Stimulated activated CD4-positive, alpha-beta T cell treated with anti-CD3 and anti-CD28 coated beads, Interleukin-1b, Interleukin-23, amount 100 ng/mL, for 24 hours (primary cell): Measurements from ENCODE around the gene PTPN4.
"Not testable (repeated sequence)": the region's sequence is repeated elsewhere in the genome, so short reads cannot be mapped to it uniquely, and the experiment has no call there.

Experiments
- DNase-seq, 4 experiments: peaks; one replicate each; pipeline ENCODE4 v3.0.0-alpha.2; 2020; ENCODE audit warnings: low read depth in 4 of 4, low spot score in 1 of 4

PTPN4 gene

DNA sequence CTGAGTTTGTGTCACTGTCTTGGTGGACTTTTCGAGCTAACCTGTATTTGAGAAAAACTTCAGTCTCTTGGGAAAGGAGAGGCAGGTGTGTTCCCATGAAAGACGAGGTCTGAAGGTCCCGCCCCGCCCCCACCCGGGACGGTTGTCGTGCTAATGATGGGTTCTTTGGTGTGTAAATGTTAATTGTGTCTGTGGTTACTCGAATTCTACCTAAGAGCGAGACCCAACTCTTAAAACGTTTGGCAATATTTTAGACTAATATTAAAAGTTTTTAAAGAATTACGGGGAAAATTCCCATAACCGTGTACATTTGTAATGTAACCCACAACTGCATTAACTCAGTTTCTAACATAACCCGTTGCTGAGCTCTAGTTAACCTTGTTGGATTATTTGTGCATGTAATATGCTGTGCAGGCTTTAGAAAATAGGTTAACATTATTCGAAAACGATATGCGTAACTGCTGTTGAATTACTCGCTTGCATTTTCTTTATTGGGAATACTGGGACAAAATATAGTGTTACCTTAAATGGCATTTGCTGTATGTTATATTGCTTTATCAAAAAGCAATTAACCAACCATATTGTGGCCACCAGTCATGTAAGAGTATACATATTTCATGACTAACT is 254.0 kb downstream of the PTPN4 start:
- DNase-seq: peak in 1 of 4 experiments; percentile 4

DNA sequence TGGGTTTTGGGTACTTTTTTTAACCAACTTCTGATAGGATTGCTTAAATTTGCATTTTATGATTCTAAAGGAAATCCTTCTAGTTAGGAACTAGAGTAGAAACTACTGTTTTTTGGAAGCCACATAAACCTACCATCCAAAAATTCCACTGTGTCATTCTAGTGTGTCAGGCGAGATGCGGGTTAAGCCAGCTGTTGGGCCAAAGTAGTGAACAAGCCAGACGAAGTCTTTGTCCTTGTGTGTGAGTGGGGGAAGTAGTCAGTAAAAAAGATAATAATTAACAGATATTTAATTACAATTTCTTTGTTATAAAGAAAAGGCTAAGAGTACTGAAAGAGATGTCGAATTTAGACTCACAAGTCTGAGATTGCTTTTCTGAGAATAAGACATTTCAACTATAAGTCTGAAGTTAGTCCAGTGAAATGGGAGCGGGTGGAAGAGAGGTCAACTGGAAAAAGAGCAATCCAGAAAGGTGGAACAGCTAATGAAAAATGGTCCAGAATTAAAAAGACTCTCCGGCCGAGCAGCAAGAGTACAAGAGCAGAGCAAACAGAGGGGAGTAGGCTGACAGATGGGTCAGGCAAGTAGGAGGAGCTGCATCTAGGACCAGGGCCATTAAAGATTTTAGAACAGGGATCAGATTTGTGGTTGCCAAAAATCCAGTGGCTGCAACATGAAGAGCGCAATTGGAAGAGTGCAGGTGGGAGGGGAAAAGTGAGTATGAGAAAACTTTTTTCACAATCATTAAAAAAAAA is 254.7 kb downstream of the PTPN4 start:
- no peak for DNase-seq

DNA sequence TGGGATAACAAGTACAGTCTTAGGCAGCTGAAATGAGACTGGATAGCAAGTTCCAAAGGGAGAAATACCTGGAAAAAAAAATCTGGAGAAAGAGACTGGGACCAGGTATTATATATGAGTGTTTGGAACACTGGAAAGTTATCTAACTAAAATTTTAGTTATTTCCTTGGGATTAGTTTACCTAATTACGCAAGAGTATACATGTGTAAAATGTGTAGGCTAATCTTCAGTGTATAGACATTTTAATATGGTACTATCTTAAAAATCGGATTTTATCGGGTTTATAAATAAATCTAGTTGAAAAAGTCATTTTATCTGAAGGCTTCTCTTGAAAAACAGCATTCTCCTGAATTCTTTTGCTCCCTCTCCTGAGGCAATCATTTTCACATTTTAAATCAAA is 257.1 kb downstream of the PTPN4 start:
- DNase-seq: no peak

DNA sequence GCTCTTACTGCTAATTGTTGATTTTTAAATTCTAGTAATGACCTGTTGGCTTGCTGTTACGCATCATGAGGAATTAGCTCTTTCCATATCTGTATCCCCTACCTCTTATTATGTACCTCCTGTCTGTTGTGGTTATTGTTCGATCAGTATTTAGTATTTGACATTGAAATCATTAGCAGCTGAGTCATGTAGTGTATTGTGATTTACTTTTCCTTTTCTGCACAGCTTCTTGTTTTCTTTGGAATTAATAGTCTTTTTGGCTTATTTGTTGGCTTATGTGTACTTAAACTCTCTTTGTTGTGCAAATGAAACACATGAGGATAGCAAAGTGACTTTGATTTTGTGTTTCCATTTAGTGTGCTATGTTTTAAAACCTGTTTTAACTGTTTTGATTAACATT is 257.5 kb downstream of the PTPN4 start:
- DNase-seq: no peak

DNA sequence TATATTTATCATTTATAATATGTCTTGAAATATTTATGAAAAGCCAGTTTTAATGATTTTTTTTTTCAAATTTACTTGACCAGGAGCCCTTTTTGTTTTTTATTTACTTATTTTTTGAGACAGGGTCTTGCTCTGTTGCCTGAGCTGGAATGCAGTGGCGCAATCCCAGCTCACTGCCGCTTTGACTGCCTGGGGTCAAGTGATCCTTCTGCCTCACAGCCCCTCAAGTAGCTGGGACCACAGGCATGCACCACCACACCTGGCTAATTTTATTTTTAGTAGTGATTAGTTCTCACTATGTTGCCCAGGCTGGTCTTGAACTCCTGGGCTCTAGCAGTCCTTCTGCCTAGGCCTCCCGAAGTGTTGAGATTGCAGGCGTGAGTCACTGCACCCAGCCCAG is 258.8 kb downstream of the PTPN4 start:
- DNase-seq: no peak

DNA sequence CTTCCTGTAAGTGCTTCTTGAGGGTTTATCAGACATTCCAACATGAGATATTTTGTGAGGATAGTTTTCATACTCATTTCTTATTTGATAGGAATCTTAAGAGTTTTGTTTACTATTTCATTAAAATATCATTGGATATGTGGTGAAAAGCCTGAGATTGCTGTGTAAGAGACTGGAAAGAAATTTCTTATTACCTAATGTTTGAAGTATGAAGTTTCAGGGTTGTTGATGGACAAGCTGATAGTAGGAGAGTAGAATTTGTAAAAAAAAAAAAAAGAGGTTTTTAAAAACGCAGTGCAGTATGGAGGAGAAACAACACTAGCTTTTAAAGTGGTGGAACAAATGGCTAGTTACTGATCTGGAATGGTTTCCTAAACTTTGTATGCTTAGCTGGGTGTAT is 260.8 kb downstream of the PTPN4 start:
- DNase-seq: no peak

DNA sequence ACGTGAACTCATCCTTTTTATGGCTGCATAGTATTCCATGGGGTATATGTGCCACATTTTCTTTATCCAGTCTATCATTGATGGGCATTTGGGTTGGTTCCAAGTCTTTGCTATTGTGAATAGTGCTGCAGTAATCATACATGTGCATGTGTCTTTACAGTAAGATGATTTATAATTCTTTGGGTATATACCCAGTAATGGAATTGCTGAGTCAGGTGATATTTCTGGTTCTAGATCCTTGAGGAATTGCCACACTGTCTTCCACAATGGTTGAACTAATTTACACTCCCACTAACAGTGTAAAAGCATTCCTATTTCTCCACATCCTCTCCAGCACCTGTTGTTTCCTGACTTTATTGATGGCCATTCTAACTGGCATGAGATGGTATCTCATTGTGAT is 262.8 kb downstream of the PTPN4 start:
- not testable (repeated sequence) for DNase-seq

DNA sequence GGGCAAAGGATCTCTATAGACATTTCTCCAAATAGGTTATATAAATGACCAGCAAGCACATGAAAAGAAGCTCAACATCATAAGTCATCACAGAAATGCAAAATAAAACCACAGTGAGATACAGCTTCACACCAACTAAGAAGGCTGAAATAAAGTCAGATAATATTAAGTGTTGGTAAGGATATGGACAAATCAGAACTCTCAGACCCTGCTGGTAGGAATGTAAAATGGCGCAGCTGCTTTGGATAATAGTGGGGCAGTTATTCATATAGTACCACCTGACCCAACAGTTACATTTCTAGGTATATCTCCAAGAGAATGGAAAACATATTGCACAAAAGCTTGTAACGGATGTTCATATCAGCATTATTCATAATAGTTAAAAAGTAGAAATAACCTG is 267.2 kb downstream of the PTPN4 start:
- no peak for DNase-seq

DNA sequence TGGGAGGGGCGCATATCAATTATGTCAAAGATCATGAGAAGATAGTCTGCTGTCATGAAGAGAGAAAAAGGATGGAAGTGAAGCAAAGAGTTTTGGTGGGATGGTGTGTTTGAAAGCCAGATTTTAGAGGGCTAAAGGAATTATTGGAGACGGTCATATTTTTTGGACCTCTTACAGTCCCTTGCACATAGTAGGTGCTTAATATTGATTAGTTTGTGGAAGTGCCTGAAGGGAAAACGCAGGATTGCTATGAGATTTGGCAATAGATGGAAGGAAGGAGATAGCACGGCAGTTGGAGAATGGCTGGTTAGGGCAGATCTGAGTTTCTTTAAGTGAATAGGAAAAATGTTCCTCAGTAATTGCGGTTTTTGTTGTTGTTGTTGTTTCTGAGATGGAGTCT is 269.1 kb downstream of the PTPN4 start:
- no peak for DNase-seq

DNA sequence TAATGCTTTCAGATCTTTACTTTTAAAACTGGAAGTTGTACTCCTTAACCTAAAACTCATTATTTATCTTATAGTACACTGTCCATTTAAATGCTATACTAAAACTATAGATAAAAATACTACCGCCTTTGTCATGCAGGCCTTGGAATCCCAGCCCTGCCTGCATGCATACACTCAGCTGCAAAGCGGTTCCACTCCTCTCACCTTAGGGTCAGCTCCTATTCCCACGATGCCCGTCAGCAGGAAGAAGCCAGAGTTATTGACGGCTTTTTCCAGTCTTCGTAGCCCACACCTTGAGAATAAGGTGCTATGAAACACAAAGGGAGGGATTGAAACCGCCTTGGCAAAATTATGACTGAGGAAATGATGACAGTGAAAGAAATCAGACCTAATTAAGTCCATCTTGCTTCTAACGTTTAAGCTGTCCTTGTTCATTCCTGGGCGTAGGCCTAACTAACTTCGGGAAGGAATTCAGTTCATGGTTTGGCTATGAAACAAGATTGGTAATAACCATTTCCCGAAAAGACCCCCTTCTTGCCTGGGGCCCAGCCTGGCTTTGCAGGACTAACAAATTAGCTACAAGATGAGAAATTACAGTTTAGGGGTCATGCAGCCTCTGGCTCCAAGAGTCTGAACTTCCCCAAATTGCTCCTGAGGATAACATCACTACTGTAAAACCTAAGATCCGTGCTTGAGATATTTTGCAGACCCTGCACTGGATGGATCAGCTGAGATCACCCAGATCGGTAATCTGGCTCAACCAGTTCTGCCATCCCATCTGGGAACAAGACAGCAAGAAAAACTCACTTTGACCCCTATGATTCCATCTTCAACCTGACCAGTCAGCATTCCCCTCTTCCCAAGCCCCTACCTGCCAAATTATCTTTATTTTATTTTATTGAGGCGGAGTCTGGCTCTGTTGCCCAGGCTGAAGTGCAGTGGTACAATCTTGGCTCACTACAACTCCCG is 270.2 kb downstream of the PTPN4 start:
- DNase-seq: no peak

DNA sequence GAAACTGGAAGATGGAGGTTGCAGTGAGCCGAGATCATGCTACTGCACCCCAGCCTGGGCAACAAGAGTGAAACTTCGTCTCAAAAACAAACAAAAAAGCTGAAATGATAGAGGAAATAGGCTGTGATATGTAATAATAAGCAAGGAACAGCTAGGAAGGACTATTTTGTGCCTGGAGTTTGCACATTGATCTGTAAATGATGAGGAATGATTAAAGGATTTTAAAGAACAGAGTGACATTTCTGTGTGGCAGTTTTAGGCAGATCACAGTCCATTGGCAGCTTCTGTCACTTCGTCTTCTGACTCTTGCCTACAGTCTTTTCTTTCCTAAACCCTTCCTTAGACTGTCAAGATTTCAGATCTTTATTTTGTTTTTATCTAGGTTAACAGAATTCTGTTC is 272.6 kb downstream of the PTPN4 start:
- no peak for DNase-seq
